ENCODE data around the gene CLSTN2.

The CLSTN2 gene

GRCh38 chr3:140196970-140197369 lies 262.0 kb downstream of the CLSTN2 start:
- no peak for DNase-seq

GRCh38 chr3:140198242-140198641 lies 263.3 kb downstream of the CLSTN2 start:
- DNase-seq, result peak; percentile 44

DNA sequence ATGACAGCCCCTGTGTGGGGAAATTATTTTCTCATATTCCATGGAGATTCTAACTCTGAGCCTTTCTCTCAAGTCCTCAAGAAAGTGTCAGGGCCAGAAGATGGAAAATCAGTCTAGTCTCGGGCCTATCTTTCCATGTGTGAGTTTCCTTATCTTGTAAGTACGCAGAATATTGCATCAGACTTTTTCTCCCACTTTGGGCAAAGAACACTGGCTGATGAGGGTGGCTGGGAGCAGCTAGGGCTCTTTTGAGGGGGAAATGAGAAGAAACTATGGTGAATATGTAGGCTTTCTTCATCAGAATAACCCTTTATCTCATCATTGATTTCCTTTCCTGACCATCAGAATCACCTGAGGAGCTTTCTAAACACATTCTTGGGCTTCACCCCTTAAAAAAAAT lies 264.0 kb downstream of the CLSTN2 start:
- no peak for DNase-seq

DNA sequence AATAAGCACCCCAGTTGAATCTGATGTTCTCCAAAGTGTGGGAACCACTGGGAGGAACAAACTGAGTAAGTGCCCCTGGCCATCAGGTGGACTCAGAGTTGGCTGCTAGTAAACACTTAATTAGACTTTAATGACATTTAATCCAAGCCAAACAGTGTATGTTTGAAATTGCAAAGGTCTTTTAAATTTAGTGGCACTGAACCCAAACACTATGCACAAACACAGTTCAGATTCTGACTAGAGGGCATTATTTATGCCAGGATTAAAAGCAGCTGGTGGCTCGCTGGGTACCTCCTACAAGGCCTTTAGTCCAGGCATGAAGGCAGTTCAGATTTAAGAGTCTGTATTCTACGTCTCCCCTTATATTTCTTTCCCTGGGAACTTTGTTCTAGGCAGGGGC lies 264.8 kb downstream of the CLSTN2 start:
- no peak for DNase-seq

DNA sequence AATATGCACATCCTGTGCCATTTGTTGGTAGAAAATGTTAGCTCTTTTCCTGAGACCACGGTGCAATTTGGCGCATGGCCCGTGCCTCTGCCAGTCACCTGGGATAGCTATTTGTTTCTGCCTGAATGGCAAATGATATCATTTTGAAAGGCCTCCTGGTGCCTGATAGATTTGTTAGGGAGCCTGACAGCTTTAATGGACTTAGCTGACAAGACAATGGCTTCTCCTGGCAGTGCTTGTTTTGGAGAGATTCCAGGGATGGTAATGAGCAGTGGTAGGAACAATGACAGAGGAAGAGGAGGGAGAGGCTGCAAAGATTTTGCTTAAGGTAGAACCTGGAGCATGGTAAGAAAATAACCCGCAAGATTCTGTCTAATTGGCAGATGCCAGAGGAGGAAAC lies 268.5 kb downstream of the CLSTN2 start:
- peak; percentile 86 for DNase-seq

DNA sequence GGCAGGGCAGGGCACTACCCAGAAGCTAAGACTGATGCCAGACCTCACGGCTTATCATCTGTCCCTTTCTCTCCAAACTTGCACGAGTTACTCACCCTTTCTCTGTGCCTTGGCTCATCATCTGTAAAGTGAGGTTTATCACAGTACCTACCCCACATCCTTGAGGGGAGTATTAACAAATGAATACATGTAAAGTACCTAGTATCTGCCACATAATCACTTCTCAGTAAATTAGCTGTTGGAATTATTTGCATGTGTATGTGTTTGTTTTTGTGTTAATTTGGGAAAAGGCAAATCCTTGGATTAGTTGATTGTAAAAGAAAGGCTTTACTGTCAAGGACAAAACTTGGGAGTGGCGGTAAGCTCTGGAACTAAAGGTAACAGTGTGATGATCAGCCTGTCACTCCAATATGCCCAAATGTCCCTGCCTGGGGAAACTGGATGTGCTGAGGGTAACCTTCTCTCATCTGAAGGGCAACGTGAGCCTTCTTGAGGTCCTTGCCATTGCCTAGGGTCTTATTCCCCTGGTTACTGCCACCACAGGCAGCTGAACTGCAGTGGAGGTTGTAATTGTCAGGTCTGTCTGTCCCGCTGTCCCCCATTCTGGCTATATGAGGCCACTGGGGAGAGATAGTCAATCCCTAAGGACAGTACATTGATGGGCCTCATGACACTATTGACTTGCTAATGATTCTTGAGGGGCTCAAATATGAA lies 269.4 kb downstream of the CLSTN2 start:
- no peak for DNase-seq

DNA sequence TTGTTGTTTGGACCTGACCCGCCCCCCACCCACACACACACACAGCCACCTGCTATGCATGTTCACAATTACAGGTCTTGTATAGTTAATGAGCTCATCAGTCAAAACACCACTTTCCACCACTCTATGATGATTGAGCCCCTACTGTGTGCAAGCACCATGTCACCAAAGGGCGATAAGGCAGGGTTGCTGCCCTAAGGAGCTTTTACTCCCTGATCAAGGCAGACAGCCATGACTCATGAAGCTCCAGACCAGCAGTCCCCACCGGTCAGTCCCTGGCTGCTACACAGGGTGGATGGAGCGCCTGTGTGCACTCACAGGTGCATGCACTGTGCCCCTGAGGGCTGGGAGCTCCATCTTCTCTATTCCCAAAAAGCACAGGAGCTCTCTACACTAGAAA lies 270.6 kb downstream of the CLSTN2 start:
- DNase-seq, result no peak

DNA sequence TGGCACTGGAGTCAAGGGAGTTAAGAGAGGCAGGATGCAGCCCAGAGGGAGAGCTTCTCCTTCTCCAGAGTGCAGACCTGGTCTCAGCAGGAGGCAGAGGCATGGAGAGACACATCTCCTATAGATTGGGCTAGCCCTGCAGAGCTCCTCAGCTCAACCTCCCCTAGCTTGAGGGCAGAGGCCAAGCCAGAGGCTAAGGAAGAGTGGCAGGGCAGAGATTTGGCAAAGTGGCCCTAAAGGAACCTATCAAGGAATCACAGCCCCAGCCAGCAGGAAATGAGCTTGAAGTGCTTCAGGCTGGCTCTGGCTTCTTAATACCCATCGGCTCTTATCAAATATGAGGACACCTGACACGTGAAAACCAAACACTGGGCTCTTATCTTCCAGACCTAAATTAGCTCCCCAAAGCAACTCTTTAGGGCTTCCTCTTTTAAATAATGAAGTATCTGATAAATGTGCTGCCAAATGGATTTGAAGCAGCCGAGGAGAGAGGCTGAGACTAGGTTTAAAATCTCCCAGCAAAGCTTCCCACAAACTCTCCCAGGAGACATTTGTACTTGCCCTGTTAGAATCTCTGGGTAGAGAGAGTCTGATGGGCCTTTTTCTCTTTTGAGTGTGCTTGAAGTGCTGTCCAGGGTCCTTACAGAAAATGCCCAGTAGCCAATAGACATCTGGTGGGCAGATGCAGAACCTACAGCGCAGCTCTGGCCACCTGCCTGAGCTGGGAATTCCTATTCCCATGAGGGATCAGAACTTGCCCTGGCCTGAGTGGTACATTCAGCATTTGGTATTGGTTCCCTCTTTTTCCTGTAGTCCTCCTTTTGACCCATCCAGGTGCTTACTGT lies 271.4 kb downstream of the CLSTN2 start:
- DNase-seq, result peak; percentile 49

GRCh38 chr3:140207541-140207940 lies 272.6 kb downstream of the CLSTN2 start:
- peak; percentile 27 for DNase-seq

- DNase-seq, result no peak
Observed at GRCh38 chr3:140216249-140216648, 281.3 kb downstream of the CLSTN2 start.

DNA sequence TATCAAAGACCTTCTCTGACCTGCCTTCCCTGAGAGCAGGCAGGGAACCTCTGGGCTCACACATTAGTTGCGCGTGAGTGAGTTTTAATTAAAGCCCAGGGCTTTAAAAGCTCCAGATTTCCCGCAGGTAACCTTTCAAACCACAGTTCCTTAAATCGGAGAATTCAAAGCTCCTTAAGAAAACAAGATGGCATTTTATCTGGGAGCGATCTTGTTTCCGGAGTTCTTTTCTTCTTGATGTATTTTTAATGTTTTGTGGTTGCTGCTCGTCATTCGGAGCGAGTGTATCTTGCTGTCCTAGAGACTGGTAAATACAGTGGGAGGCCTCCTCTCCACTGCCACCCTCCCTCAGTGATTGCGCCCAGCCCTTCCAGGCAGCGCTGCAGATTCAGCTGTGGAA lies 284.3 kb downstream of the CLSTN2 start:
- DNase-seq, result no peak

GRCh38 chr3:140219923-140220452 lies 285.0 kb downstream of the CLSTN2 start:
- no peak for DNase-seq

DNA sequence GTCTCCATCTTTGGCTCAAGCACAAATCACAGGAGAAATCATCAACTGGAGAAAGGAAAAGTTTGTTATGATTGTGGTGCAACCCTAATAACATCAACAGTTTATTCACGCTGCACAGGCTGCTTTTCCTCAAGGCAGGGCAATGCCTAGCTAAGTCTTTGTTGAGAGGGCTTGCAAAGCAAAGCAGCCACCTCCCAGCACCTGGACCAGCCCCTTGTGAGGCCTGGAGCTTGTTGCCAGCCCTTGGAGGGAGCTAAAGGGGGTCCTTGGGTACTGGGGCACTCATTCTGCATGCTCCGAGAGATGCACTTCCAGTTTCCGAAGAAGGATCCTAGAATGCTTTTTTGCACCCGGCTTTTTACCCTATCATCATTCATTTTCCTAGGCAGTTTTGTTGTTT lies 288.2 kb downstream of the CLSTN2 start:
- DNase-seq, result no peak

GRCh38 chr3:140223631-140224030 lies 288.6 kb downstream of the CLSTN2 start:
- no peak for DNase-seq

GRCh38 chr3:140224307-140224706 lies 289.3 kb downstream of the CLSTN2 start:
- DNase-seq, result no peak

- DNase-seq, result no peak
Observed at GRCh38 chr3:140225996-140226395, 291.0 kb downstream of the CLSTN2 start.

- DNase-seq, result no peak
Observed at GRCh38 chr3:140233702-140234101, 298.7 kb downstream of the CLSTN2 start.

DNA sequence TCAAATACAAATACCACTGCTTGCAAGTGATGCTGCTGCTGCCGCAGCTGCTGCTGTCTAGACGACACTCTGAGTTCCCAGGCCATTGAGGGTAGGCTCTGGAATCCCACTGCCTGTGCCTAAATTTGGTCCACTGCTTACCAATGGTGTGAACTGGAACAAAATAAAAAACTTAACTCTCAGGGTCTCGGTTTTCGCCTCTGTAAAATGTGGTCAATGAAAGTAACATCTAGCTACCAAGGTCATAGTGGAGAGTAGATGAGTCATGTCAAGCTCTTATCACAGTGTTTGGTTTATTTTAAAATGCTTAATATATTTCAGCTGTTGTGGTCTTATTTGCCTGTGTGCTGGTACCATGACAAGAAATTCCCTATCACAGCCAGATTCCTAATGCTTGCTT lies 299.3 kb downstream of the CLSTN2 start:
- DNase-seq, result no peak

DNA sequence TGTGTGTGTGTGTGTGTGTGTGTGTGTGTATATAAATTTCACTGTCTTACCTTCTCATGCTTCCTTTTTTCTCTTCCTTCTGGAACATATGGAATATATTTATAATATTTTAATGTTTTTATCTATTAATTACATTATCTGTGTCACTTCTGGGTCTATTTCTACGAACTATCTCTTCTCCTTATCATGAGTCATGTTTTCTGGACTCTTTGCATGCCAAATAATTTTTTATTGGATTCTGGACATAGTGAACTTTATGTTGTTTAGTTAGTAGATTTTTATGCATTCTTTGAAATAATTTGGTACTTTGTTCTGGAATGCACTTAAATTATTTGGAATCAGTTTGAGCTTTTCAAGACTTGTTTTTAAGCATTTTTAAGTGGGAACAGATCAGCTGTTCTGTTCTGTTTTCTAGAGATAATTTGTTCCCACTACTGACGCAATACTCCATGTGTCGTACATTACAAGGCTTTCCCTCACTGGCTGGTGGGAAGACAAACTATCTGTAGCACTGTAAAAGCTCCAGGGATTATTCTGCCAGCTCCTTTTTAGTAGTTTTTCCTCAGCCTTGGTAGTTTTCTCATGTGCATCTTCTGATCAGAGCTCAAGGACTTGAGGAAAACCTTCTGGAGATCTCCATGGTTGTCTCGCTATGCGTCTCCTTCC lies 302.0 kb downstream of the CLSTN2 start:
- DNase-seq, result no peak

DNA sequence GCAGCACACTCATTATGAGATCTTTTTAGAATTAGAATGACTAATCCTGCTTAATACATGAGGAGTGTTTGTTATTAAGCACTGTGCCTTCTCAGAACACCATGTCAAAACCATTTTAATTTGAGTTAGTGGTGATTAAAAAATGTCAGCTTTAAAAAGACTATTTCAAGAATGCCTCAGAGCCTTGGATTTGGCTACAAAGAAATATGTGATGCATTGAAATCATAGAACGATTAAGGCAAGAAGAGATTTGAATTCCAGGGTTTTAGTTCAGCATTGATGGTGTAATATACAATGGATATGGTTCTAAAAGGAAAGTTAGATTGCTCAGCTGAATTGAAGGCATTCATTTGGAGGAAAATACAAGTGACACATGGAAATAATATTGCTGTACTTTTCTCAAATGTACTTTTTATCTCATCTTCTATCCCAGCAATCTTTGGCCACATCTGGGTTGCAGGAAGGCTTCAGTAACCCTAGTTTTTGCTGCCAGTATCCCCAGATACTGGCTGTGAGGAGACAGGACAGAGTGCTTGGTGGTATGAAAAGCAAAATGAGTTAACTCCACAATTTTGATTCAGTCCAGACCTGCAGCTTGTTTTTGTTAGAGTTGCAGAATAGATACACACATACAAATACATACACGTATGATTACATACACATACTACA lies 303.8 kb downstream of the CLSTN2 start:
- DNase-seq, result no peak

- peak; percentile 3 for DNase-seq
Observed at GRCh38 chr3:140242818-140243276, 307.9 kb downstream of the CLSTN2 start.

DNA sequence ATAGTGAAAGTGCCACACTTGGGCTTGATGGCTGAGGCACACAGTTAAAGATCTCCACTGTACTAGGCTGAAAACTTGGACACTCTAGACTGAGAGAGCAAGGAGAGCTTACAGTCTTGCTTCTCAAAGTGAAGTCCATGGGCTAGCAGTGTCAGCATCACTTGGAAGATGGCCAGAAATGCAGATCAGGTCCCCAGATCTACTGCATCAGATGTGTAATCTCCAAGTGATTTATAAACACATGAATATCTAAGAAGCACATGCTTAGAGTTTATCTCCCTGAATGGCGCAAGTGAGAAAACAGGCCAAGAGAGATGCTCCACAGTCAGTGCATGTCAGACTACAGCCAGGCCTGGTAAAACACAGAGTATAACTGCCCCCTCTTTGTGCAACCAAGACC lies 308.6 kb downstream of the CLSTN2 start:
- DNase-seq, result no peak

DNA sequence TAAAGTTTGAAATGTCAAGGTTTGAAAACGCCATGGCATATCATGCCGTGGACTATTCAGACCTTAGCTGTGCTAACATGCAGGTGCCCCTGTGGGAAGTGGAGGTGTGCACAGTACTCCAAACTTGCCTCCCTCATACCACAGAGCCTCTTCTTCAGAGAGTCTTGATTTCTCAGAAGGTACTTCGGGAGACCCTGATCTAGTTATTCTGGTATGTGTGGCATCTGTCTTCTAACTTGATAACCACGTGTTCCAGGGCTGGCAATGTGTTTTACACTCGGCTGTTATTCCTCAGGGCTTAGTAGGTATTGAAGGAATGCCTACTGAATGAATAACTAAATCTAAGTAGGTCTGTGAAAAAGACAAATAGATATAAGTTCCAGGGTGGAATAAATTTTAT lies 309.9 kb downstream of the CLSTN2 start:
- DNase-seq, result no peak
